PC-9 (cell line): ENCODE measurements around the gene PALM.

ENCODE experiments used
- EZH2 ChIP-seq: fragments of 200-600 bp; sonication (generic); IDR thresholded peaks from 2 replicates; pipeline ENCODE4 v1.8.0; 2017; ENCODE audit warnings: antibody characterized with exemption, low read depth
- TF ChIP-seq, protein P1 (sequence below): fragments of 200-600 bp; sonication (generic); conservative IDR thresholded peaks from 2 replicates; pipeline ENCODE4 v1.6.1; 2017; ENCODE audit warnings: mixed run types, antibody characterized with exemption, mild to moderate bottlenecking, moderate library complexity

- TF ChIP-seq, protein P1, sequence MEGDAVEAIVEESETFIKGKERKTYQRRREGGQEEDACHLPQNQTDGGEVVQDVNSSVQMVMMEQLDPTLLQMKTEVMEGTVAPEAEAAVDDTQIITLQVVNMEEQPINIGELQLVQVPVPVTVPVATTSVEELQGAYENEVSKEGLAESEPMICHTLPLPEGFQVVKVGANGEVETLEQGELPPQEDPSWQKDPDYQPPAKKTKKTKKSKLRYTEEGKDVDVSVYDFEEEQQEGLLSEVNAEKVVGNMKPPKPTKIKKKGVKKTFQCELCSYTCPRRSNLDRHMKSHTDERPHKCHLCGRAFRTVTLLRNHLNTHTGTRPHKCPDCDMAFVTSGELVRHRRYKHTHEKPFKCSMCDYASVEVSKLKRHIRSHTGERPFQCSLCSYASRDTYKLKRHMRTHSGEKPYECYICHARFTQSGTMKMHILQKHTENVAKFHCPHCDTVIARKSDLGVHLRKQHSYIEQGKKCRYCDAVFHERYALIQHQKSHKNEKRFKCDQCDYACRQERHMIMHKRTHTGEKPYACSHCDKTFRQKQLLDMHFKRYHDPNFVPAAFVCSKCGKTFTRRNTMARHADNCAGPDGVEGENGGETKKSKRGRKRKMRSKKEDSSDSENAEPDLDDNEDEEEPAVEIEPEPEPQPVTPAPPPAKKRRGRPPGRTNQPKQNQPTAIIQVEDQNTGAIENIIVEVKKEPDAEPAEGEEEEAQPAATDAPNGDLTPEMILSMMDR, result no peak
- no peak for TF ChIP-seq EZH2
Observed at GRCh38 chr19:788686-788982, 79.9 kb downstream of the PALM start.
